ENCODE results near the gene LRRC53.

GRCh38 chr1:74463333-74463988 is 49.0 kb downstream of the LRRC53 start:
- no peak for TF ChIP-seq CTCF (IDR thresholded peaks at IDR 0.05)
- no peak for TF ChIP-seq TP53 (CRISPR knock-in tag; IDR thresholded peaks at IDR 0.05)
- TF ChIP-seq MAX (CRISPR knock-in tag; IDR thresholded peaks at IDR 0.05) = no peak
- no peak for TF ChIP-seq USF2 (CRISPR knock-in tag; IDR thresholded peaks at IDR 0.05)
- no peak for TF ChIP-seq ATF3 (CRISPR knock-in tag; conservative IDR thresholded peaks at IDR 0.05)
- TF ChIP-seq TCF7 (CRISPR knock-in tag; IDR thresholded peaks at IDR 0.05; ENCODE audit: low read depth) = no peak
- TF ChIP-seq CREM (CRISPR knock-in tag; IDR thresholded peaks at IDR 0.05) = no peak
- no peak for TF ChIP-seq TEAD4 (CRISPR knock-in tag; IDR thresholded peaks at IDR 0.05)
- TF ChIP-seq MLX (CRISPR knock-in tag; IDR thresholded peaks at IDR 0.05) = no peak
- TF ChIP-seq NR3C1 (CRISPR knock-in tag; conservative IDR thresholded peaks at IDR 0.05; ENCODE audit: low read depth) = no peak
- no peak for TF ChIP-seq NFE2L1 (CRISPR knock-in tag; IDR thresholded peaks at IDR 0.05)

All from WTC11 (cell line).